ENCODE data around the gene SLC7A4.

DNA sequence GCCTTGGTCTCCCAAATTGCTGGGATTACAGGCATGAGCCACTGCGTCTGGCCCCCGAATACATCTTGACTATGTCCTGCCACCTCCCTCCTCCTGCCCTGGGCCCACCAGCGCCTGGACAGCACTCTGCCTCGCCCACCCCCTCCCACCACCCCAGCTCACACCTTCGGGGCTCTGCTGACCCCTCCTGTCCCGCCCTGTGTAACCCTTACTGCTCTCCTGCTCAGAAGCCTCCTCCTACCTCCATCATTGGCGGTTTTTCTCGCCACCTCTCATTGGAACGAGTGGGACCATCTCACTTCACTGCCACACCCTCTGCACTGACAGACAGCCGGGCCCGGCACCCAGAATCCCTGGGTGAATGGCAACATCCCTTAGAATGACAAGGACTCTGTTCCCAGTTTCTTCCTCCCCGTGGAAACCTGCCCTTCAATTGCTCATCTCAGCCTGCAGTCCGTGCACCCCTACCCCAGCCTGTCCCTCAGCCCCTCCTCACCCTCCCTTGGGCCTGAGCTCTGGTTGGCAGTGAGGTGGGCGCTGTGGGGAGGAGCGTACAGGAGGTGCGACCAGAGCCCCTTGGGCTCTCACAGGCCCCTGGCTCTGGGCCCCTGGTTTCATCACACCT is 45.6 kb upstream of the SLC7A4 start:
- no peak for TF ChIP-seq POLR2A (IDR thresholded peaks at IDR 0.05)
- TF ChIP-seq, protein P1, sequence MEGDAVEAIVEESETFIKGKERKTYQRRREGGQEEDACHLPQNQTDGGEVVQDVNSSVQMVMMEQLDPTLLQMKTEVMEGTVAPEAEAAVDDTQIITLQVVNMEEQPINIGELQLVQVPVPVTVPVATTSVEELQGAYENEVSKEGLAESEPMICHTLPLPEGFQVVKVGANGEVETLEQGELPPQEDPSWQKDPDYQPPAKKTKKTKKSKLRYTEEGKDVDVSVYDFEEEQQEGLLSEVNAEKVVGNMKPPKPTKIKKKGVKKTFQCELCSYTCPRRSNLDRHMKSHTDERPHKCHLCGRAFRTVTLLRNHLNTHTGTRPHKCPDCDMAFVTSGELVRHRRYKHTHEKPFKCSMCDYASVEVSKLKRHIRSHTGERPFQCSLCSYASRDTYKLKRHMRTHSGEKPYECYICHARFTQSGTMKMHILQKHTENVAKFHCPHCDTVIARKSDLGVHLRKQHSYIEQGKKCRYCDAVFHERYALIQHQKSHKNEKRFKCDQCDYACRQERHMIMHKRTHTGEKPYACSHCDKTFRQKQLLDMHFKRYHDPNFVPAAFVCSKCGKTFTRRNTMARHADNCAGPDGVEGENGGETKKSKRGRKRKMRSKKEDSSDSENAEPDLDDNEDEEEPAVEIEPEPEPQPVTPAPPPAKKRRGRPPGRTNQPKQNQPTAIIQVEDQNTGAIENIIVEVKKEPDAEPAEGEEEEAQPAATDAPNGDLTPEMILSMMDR (IDR thresholded peaks at IDR 0.05): no peak

Data from gastroesophageal sphincter (tissue), 3 donors.